ENCODE measurements around the gene C1orf146.
A peak's percentile ranks its signal among the peaks of the same experiment; 100 is the strongest.
"Not testable (repeated sequence)": the region's sequence is repeated elsewhere in the genome, so short reads cannot be mapped to it uniquely, and the experiment has no call there.

The C1orf146 gene

DNA sequence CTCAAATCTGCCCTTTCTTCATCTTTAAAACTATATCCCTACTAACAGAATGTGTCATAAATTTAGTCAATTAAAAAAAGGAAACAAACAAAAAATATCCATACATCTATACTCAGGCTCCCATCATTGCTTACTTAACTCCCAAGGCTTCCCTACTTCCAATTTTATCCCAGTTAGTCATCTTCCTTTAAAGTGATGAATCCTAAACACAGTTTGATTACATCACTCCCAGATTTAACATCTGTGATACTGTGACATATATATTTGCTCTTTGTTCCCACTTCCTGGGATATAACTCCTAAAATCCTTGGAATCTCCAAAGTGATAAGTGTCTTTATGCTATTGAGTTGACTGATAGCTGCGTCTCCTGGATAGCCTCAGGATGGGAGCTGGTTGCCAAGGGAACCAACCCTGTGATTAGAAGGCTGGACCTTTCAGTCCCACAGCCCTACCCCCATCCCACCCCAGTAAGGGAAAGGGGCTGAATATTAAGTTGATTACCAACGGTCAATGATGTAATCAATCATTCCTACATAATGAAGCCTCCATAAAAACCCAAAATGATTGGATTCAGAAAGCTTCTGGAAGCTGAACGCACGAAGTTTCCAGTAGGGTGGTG is 59.5 kb downstream of the C1orf146 start:
- DNase-seq (ENCODE audit: insufficient read length) (no peak), FAIRE-seq (no peak)
- no peak for TF ChIP-seq POLR2A (IDR thresholded peaks at IDR 0.05; ENCODE audit: low read depth, low read length)
- TF ChIP-seq TAF1 (IDR thresholded peaks at IDR 0.05; ENCODE audit: borderline replicate concordance, low read depth, low read length), result no peak
- TF ChIP-seq POLR2AphosphoS5 (IDR thresholded peaks at IDR 0.05; ENCODE audit: low read depth, low read length), result no peak

DNA sequence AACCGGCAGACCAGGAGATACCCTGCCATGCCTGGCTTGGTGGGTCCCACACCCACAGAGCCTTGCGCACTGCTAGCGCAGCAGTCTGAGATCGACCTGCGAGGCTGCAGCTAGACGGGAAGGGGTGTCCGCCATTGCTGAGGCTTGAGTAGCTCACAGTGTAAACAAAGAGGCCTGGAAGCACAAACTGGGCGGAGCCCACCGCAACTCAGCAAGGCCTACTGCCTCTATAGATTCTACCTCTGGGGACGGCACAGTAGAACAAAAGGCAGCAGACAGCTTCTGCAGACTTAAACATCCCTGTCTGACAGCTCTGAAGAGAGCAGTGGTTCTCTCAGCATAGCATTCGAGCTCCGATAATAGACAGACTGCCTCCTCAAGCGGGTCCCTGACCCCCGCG is 62.1 kb downstream of the C1orf146 start:
- not testable (repeated sequence) for FAIRE-seq; DNase-seq (ENCODE audit: insufficient read length)

DNA sequence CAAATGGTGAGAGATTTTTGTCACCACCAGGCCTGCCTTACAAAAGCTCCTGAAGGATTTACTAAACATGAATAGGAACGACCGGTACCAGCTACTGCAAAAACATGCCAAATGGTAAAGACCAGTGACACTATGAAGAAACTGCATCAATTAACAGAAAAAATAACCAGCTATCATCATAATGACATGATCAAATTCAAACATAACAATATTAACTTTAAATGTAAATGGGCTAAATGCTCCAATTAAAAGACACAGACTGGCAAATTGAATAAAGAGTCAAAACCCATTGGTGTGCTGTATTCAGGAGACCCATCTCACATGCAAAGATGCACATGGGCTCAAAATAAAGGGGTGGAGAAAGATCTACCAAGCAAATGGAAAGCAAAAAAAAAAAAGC is 63.7 kb downstream of the C1orf146 start:
- DNase-seq (ENCODE audit: insufficient read length); FAIRE-seq: not testable (repeated sequence)

DNA sequence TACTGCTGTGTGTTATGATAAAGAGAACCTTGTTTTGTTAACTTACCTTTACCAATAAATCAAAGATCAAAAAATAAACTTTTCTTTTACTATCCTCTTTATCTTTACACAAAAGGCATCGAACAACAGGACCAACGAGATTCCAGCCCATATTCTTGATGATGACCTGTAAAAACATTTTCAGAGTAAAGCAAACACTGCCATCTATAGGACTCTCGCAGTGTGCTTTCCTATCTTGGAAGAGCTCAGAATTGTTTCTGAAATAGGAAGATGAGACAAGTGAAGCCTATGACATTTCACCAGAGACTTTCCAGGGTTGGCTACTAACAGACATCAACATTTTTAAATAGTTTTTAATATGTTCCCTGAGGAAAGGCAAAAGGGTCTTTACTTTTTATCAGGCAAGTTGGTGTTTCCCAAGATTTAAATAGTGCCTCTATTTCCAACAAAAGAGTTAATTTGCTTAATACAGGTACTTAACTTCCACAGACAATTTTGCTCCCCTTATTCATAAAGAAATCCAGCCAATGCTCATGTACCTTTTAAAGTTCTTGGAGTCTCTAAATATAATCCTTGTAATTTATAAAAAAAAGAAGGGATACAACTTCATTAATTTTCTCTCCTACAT is 73.8 kb downstream of the C1orf146 start:
- TF ChIP-seq TAF1 (IDR thresholded peaks at IDR 0.05; ENCODE audit: borderline replicate concordance, low read depth, low read length) (no peak), POLR2A (IDR thresholded peaks at IDR 0.05; ENCODE audit: low read depth, low read length) (no peak)
- DNase-seq (ENCODE audit: insufficient read length) (no peak), FAIRE-seq (peak; percentile 51)

Measured in GM12892 (cell line).